Stimulated activated effector memory CD8-positive, alpha-beta T cell treated with anti-CD3 and anti-CD28 coated beads, Interleukin-12 subunit alpha, Interleukin-12 subunit beta, amount 100 ng/mL, for 72 hours (primary cell): ENCODE results near the gene MSMO1.
"Not testable (repeated sequence)": the region's sequence is repeated elsewhere in the genome, so short reads cannot be mapped to it uniquely, and the experiment has no call there.

Experiments
- ATAC-seq: fragments of 150-1000 bp; cut with Tn5 transposase; 2 replicates; pipeline ENCODE4 v1.10.0; 2021
- DNase-seq, 2 donors: peaks; one replicate each; pipeline ENCODE4 v3.0.0; 2021 to 2022; ENCODE audit warnings: low spot score in 2 of 2
- H3K27ac Mint-ChIP-seq: one replicate; pipeline ENCODE4 v1.8.0; 2022; ENCODE audit warnings: mild to moderate bottlenecking, mixed read lengths
- H3K36me3 Mint-ChIP-seq: one replicate; pipeline ENCODE4 v1.8.0; 2022; ENCODE audit warnings: mild to moderate bottlenecking, mixed read lengths
- H3K4me1 Mint-ChIP-seq: one replicate; pipeline ENCODE4 v1.8.0; 2022; ENCODE audit warnings: mixed read lengths
- H3K4me3 Mint-ChIP-seq: one replicate; pipeline ENCODE4 v1.8.0; 2022; ENCODE audit warnings: mild to moderate bottlenecking, mixed read lengths
- H3K9me3 Mint-ChIP-seq: one replicate; pipeline ENCODE4 v1.8.0; 2022; ENCODE audit warnings: mixed read lengths

Gene MSMO1

GRCh38 chr4:165332502-165332901 is 5.0 kb downstream of the MSMO1 start:
- no peak for ATAC-seq
- Mint-ChIP-seq H3K27ac (peak overlapping the region; percentile 80), H3K4me3 (no peak overlapping the region)

DNA sequence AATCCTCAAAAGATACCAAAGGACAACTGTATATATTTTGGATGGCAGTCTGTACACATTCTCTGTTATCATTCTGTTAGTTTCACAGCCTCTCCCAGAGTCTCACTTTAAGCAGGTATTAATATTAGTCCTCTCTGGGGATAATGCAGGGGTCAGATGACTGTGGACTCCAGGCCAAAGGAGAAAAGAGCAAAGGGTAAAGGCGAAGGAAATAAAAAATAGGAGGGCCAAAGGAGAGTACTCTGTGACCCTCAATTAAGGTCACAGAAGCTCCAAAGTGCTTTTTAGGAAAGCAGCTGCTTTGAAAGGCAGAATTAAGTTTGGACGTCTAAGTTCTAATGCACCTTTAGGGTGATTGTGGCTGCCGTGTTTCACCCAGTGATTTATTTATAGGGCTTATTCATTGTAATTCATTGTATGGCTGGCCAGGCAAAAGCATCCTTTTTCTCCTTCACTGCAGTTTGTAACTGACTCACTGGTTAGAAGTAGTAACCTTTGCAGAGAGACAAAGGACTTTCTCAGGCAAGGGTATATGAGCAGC is 7.8 kb downstream of the MSMO1 start:
- Mint-ChIP-seq H3K4me1 (peaks cover 37% of the 10 kb centered on the region), H3K9me3 (no peaks in the 10 kb centered on the region), H3K36me3 (no peaks in the 10 kb centered on the region), H3K27ac (no peak overlapping the region), H3K4me3 (no peak overlapping the region)
- DNase-seq = no peak
- ATAC-seq = no peak

More at GRCh38 chr4:165332502-165332901, 5.0 kb downstream of the MSMO1 start:
- Mint-ChIP-seq H3K4me1 (peaks cover 38% of the 10 kb centered on the region), H3K9me3 (no peaks in the 10 kb centered on the region), H3K36me3 (no peaks in the 10 kb centered on the region)
- DNase-seq = no peak

- no peak for ATAC-seq
- Mint-ChIP-seq H3K4me3 (no peak overlapping the region), H3K4me1 (peaks cover 22% of the 10 kb centered on the region), H3K36me3 (no peaks in the 10 kb centered on the region), H3K27ac (no peak overlapping the region), H3K9me3 (no peaks in the 10 kb centered on the region)
- no peak for DNase-seq
Observed at GRCh38 chr4:165336743-165337142, 9.3 kb downstream of the MSMO1 start.

GRCh38 chr4:165342340-165342739 is 14.9 kb downstream of the MSMO1 start:
- not testable (repeated sequence) for H3K9me3 Mint-ChIP-seq, H3K4me3 Mint-ChIP-seq, H3K4me1 Mint-ChIP-seq, ATAC-seq, H3K27ac Mint-ChIP-seq, DNase-seq, H3K36me3 Mint-ChIP-seq

DNA sequence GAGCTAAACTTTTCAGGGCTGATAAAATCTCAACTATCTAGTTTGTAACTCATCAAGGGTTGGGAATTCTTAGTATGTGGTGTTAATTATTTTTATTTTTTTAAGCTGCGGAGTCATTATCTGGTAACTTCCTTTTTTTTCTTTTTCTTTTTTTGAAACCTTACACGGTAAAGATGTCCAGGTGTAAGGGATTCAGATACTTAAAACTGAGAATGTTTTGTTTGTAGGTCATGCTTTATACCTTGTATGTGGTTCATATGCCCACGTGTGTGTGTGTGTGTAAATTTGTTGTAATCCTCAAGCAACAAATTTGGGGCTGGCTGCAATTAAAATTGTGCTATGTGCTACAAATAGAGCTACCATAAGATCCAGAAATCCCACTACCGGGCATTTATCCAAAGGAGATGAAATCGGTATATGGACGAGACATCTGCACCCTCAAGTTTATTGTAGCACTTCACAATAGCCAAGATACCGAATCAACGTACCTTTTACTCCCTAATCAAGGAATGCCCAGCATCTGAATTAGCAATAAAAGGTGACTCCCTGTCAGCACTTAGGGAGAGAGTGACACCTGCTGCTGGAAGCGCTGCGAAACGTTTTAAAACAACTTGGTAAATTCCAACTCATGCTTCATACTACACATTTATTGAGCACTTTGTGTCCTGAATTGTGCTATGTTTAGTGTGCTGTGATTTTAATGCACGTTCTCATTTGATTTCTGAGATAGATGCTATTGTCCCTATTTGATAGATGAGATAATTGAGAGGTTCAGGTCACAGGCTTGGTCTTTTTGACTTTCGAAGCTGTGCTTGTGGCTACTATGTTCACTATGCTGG is 16.1 kb downstream of the MSMO1 start:
- no peaks in the 10 kb centered on the region for H3K4me1 Mint-ChIP-seq
- peak overlapping the region; percentile 37 for H3K27ac Mint-ChIP-seq

DNA sequence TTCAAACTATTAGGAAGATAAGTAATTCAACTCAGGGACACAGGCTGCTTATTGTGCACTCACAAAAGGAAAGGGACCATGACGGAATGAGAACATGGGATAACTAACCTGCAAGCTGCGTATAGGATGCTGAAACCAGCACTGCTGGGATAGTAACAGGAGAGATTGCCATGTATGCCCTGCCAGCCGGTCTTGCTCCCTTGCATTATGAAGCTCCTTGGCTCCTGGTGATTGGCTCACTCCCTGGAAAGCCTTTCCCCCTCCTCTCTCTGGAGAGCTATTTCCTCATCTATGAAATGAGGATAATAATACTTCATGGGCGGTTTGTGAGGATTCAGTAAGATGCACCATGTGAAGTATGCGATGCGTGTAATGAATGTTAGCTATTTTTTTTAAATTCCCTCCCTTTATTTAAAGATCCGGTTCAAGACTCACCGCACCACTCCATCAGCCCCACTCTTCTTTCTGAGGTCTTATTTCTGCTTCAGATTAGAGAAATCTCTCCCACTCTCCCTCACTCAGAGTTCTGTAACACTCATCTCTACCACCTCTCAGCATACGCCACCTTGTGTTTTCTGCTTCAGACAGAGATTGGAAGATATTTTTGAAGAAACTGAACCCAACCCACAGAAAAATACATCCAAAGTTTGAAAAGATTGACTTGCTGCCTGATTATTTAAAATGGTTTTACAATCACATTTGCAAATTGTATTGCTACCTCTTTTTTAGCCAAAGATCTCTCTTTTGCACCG is 18.4 kb downstream of the MSMO1 start:
- Mint-ChIP-seq H3K4me1 (no peaks in the 10 kb centered on the region), H3K9me3 (no peaks in the 10 kb centered on the region), H3K4me3 (no peak overlapping the region), H3K27ac (no peak overlapping the region), H3K36me3 (no peaks in the 10 kb centered on the region)
- DNase-seq (no peak), ATAC-seq (no peak)

More for the DNA sequence above, 16.1 kb downstream of the MSMO1 start:
- Mint-ChIP-seq H3K36me3 (no peaks in the 10 kb centered on the region), H3K4me3 (no peak overlapping the region), H3K9me3 (no peaks in the 10 kb centered on the region)
- DNase-seq (no peak), ATAC-seq (no peak)

GRCh38 chr4:165347647-165348569 is 20.4 kb downstream of the MSMO1 start:
- Mint-ChIP-seq H3K4me1 (no peaks in the 10 kb centered on the region), H3K36me3 (no peaks in the 10 kb centered on the region), H3K27ac (no peak overlapping the region), H3K4me3 (no peak overlapping the region), H3K9me3 (no peaks in the 10 kb centered on the region)
- no peak for ATAC-seq
- DNase-seq = no peak

GRCh38 chr4:165351359-165352130 is 24.1 kb downstream of the MSMO1 start:
- Mint-ChIP-seq H3K4me3 (no peak overlapping the region), H3K36me3 (no peaks in the 10 kb centered on the region), H3K9me3 (no peaks in the 10 kb centered on the region), H3K4me1 (no peaks in the 10 kb centered on the region), H3K27ac (no peak overlapping the region)
- DNase-seq = no peak
- ATAC-seq = no peak

DNA sequence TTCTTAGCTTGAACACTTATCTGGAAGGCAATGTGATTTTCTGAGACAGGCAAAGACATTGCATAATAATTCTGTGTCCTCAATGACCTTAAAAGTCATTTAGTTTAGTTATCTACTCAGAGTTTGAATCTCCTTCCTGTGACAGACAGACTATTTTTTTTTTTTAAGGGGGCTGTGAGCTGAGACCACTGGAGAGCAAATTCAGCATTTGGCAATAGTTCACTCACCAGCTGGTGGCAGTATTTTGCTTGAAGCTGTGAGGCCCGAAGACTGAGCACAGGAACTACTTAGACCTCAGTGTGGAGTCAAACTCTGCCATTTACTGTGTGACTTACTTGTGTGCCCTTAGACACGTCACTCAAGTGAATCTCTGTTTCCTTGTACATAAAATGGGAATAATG is 28.4 kb downstream of the MSMO1 start:
- Mint-ChIP-seq H3K36me3 (no peaks in the 10 kb centered on the region), H3K27ac (no peak overlapping the region), H3K4me1 (no peaks in the 10 kb centered on the region), H3K4me3 (no peak overlapping the region), H3K9me3 (no peaks in the 10 kb centered on the region)
- ATAC-seq = peak; percentile 51
- no peak for DNase-seq

- Mint-ChIP-seq H3K9me3 (no peaks in the 10 kb centered on the region), H3K4me1 (no peaks in the 10 kb centered on the region), H3K36me3 (no peaks in the 10 kb centered on the region), H3K27ac (no peak overlapping the region), H3K4me3 (no peak overlapping the region)
- DNase-seq = no peak
- ATAC-seq = no peak
Observed at GRCh38 chr4:165359506-165359905, 32.0 kb downstream of the MSMO1 start.

DNA sequence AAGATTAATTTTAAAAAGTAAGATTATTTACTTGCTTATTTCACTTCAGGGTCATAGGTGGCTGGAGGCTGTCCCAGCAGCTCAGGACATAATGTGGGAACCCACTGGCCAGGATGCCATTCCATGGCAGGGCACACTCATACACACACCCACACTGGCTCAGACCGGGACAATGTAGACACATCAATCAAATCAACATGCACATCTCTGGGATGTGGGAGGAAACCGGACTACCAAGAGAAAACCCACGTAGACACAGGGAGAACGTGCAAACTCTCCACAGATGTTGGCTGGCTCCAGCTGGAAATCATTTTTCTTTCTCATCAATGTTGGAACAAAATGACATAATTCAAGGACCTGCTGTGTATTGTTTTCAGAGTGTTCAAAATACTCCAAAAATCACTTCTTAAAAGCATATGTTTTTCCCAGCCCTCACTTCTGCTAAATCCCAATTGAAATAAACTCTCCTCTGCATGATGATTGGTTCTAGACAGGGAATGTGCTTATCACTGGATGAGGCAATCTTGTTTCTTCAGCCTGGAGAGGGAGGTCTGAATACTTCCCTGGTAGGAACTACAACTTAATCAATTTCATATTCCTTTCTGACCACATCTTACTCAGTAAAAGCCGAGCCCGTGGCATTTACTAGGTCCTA is 32.7 kb downstream of the MSMO1 start:
- no peak overlapping the region for H3K4me3 Mint-ChIP-seq
- no peaks in the 10 kb centered on the region for H3K4me1 Mint-ChIP-seq
- H3K9me3 Mint-ChIP-seq = no peaks in the 10 kb centered on the region
- no peak for DNase-seq
- no peak for ATAC-seq
- no peaks in the 10 kb centered on the region for H3K36me3 Mint-ChIP-seq
- H3K27ac Mint-ChIP-seq = no peak overlapping the region

GRCh38 chr4:165360985-165361670 is 33.7 kb downstream of the MSMO1 start:
- Mint-ChIP-seq H3K9me3 (no peaks in the 10 kb centered on the region), H3K36me3 (no peaks in the 10 kb centered on the region), H3K4me1 (no peaks in the 10 kb centered on the region), H3K27ac (no peak overlapping the region), H3K4me3 (no peak overlapping the region)
- ATAC-seq = no peak
- DNase-seq = no peak

- H3K4me1 Mint-ChIP-seq = no peaks in the 10 kb centered on the region
- H3K9me3 Mint-ChIP-seq = no peaks in the 10 kb centered on the region
- ATAC-seq = no peak
- H3K4me3 Mint-ChIP-seq = no peak overlapping the region
- no peak overlapping the region for H3K27ac Mint-ChIP-seq
- no peaks in the 10 kb centered on the region for H3K36me3 Mint-ChIP-seq
- no peak for DNase-seq
Observed at GRCh38 chr4:165361810-165362209, 34.3 kb downstream of the MSMO1 start.
